GM10266 (cell line): Measurements from ENCODE around the gene AIPL1.

Experiments
- DNase-seq: peaks from one replicate; pipeline ENCODE4 v3.0.0; 2012; ENCODE audit errors: extremely low spot score
- TF ChIP-seq, protein P1 (sequence below): IDR thresholded peaks from 2 replicates; pipeline ENCODE4 v1.5.1; 2012; ENCODE audit warnings: mild to moderate bottlenecking, low read depth; ENCODE audit not compliant: control insufficient read depth, insufficient read depth; ENCODE audit errors: missing control alignments

The AIPL1 gene

DNA sequence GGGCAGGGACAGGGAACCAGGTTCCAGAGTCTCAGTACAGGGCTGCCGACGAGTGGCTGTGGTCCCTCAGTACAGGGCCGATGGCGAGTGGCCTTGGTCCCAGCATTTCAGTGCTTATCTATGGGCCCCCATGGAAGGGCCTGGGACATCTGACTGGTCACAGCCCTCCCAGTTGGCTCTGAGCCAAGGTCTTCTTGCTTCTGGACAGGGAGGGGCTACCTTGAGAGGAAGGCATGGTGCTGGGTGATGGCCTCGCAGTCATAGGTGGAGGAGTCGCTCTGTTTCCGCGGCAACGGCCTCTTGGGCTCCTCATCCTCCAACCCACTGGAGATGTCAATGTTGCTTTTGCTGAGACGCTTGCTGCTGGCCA is 41.9 kb upstream of the AIPL1 start:
- no peak for DNase-seq
- TF ChIP-seq, protein P1, sequence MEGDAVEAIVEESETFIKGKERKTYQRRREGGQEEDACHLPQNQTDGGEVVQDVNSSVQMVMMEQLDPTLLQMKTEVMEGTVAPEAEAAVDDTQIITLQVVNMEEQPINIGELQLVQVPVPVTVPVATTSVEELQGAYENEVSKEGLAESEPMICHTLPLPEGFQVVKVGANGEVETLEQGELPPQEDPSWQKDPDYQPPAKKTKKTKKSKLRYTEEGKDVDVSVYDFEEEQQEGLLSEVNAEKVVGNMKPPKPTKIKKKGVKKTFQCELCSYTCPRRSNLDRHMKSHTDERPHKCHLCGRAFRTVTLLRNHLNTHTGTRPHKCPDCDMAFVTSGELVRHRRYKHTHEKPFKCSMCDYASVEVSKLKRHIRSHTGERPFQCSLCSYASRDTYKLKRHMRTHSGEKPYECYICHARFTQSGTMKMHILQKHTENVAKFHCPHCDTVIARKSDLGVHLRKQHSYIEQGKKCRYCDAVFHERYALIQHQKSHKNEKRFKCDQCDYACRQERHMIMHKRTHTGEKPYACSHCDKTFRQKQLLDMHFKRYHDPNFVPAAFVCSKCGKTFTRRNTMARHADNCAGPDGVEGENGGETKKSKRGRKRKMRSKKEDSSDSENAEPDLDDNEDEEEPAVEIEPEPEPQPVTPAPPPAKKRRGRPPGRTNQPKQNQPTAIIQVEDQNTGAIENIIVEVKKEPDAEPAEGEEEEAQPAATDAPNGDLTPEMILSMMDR: no peak

- DNase-seq: no peak
- TF ChIP-seq, protein P1: no peak
These were observed 41.3 kb upstream of the AIPL1 start for GRCh38 chr17:6476076-6476809.

- DNase-seq: no peak
- TF ChIP-seq, protein P1: no peak
These were observed 40.5 kb upstream of the AIPL1 start for GRCh38 chr17:6475411-6475810.

- TF ChIP-seq, protein P1: no peak
- DNase-seq: no peak
These were observed 40.0 kb upstream of the AIPL1 start for GRCh38 chr17:6474906-6475305.

DNA sequence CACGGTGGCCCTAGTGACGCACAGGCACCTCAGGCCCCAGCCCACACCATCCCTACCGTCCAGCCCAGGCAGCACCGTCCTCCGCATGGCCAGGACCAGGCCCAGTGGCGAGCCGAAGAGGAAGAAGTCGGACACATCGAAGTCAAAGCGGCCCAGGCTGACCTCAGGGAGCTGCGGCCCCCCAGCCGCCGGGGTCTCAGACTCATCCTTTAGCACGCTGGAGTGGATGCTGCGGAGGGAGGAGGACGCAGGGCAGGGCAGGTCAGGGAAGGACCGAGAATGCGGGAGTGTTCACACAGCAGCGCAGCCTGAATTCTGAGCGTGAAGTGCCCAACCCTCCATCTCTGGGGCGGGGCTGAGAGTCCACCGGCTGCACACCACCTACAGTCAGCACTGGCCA is 39.5 kb upstream of the AIPL1 start:
- no peak for DNase-seq
- TF ChIP-seq, protein P1: no peak

DNA sequence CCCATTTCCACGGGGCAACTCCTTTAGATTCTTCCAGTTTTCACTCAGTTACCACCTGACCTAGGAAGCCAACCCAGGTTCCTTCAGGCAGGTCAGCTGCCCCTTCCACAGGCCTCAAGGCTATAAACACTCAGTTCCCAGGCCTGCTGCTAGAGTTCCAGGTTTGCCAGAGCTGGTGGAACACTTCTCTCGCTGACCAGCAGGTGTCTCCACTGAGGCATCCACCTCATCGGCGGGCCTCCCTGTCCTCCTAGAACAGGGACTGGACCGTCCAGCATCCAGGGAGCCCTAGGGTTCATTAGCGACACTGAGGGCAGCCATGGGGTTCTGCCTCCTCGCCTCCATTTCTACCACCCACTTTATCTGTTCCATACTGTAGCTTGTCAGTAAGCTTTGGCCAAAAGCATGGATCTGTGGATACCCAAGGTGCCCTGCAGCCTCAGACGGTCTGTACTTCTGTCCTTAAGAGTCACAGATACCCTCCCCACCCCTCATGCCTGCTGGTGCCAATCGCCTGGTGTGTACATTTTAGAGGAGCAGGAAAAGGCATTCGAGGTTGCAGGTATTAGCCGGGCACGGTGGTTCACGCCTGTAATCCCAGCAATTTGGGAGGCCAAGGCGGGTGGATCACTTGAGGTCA is 38.3 kb upstream of the AIPL1 start:
- TF ChIP-seq, protein P1: peak; percentile 91
- peak; percentile 89 for DNase-seq

DNA sequence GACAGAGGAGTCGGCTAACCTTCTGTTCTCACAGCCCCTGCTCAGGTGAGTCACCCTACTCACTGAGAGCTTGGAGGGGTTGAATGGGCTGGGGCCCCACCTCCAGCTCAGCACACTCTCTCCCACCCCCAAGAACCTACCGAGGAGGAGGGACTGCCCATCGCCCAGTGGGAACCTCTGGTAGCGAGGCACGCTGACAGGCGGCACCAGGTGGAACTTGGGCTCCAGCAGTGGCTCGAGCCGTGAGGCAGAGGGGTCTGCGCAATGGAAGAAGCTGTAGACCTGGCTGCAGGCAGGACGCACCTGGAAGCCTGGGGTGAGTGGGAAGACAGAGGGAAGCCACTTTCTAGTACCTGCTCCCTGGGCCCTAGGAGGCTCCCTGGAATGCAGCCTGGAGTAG is 37.6 kb upstream of the AIPL1 start:
- TF ChIP-seq, protein P1: no peak
- no peak for DNase-seq
